22Rv1 (cell line): ENCODE data around the gene GREM1.

Experiments used
- CTCF ChIP-seq: fragments of 450-650 bp; IDR thresholded peaks from 2 replicates; pipeline ENCODE4 v1.5.1; 2017; ENCODE audit warnings: mild to moderate bottlenecking
- ZFX ChIP-seq: fragments of 450-650 bp; IDR thresholded peaks from 2 replicates; pipeline ENCODE4 v1.6.1; 2017; ENCODE audit warnings: antibody characterized with exemption, borderline replicate concordance

DNA sequence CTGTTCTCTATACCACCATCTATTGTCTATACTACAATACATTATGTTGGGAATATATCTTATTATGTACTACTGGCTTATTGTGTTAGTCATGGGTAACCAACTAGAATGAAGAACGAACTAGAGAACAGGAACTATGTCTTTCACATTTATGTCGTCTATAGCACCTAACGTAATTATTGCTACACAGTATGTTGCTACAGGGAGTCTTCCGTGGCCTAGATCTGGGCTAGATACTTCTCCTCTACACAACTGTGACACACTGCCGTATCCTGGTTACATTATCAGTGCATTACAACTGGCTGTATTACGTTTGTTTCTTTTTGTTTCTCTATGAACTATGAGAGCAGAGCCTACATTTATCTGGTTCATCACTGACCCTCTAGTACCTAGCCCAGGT lies 42.3 kb upstream of the GREM1 start:
- TF ChIP-seq CTCF: no peak
- TF ChIP-seq ZFX: no peak
